Measurements from ENCODE around the gene TOP1. TPM values are rescaled to one million over a fixed set of nuclear protein-coding genes. Genes with fewer than 3 reads are reported as not detected.

Gene TOP1
- total and polyA plus RNA-seq, 9 of the 15 experiments (the other 6 are each of a cell fraction or from before 2014, with no cell fraction given), result 26.4 to 127 (median 39.6) TPM

DNA sequence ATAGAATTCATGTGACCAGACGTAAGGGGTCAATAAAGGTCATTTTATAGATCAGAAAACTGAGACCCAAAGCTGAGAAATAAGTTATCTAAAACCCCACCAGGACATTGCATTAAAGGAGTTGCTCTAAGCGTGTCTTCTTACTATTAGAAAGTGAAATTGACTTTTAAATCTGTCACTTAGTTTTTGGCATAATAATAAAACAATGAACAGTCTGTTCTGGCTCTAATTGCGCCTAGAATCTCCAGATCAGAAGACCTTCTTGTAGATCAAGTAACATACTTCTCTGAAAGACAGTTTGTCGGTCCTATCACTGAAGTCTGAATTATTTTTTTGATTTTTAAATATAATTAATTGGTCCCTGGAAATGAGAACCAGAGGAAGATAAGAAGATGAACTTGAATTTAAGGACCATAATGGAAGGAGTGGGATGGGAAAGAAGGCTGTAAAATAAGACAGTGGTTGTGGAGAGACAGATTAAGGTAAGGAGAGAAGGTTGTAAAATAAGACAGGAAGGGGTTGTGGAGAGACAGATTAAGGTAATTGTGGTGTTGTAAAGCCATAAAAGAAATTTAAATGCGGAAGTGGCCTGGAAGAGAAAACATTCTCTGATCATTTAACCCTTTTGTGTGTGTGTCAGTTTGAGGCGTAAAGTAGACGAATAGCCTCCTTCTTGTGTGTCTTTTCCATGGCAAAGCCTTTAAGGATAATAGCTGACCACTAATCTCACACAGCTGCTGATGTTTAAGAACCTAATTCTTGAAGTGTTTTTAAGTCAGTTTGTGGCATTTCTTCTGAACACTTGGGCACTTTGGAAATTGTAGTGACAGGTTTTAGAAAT lies 20.1 kb downstream of the TOP1 start (continued):
- no peak for TF ChIP-seq ILK (tag; IDR thresholded peaks at IDR 0.05; ENCODE audit: borderline replicate concordance, low read depth)
- TF ChIP-seq MCM5 (IDR thresholded peaks at IDR 0.05; ENCODE audit: low read depth), result no peak
- TF ChIP-seq, protein P1, sequence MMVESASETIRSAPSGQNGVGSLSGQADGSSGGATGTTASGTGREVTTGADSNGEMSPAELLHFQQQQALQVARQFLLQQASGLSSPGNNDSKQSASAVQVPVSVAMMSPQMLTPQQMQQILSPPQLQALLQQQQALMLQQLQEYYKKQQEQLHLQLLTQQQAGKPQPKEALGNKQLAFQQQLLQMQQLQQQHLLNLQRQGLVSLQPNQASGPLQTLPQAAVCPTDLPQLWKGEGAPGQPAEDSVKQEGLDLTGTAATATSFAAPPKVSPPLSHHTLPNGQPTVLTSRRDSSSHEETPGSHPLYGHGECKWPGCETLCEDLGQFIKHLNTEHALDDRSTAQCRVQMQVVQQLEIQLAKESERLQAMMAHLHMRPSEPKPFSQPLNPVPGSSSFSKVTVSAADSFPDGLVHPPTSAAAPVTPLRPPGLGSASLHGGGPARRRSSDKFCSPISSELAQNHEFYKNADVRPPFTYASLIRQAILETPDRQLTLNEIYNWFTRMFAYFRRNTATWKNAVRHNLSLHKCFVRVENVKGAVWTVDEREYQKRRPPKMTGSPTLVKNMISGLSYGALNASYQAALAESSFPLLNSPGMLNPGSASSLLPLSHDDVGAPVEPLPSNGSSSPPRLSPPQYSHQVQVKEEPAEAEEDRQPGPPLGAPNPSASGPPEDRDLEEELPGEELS (CRISPR knock-in tag; IDR thresholded peaks at IDR 0.05; ENCODE audit: borderline replicate concordance), result no peak
- TF ChIP-seq L3MBTL2 (IDR thresholded peaks at IDR 0.05), result peak; percentile 21; the same call in 1 of the 2 replicates
- no peak for TF ChIP-seq NFRKB (IDR thresholded peaks at IDR 0.05; ENCODE audit: low read depth)
- TF ChIP-seq RHOXF2B (CRISPR knock-in tag; conservative IDR thresholded peaks at IDR 0.05), result no peak
- TF ChIP-seq, protein P2, sequence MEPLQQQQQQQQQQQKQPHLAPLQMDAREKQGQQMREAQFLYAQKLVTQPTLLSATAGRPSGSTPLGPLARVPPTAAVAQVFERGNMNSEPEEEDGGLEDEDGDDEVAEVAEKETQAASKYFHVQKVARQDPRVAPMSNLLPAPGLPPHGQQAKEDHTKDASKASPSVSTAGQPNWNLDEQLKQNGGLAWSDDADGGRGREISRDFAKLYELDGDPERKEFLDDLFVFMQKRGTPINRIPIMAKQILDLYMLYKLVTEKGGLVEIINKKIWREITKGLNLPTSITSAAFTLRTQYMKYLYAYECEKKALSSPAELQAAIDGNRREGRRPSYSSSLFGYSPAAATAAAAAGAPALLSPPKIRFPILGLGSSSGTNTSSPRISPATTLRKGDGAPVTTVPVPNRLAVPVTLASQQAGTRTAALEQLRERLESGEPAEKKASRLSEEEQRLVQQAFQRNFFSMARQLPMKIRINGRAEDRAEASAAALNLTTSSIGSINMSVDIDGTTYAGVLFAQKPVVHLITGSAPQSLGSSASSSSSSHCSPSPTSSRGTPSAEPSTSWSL (CRISPR knock-in tag; IDR thresholded peaks at IDR 0.05; ENCODE audit: borderline replicate concordance), result no peak
- TF ChIP-seq, protein P3, sequence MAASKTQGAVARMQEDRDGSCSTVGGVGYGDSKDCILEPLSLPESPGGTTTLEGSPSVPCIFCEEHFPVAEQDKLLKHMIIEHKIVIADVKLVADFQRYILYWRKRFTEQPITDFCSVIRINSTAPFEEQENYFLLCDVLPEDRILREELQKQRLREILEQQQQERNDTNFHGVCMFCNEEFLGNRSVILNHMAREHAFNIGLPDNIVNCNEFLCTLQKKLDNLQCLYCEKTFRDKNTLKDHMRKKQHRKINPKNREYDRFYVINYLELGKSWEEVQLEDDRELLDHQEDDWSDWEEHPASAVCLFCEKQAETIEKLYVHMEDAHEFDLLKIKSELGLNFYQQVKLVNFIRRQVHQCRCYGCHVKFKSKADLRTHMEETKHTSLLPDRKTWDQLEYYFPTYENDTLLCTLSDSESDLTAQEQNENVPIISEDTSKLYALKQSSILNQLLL (CRISPR knock-in tag; IDR thresholded peaks at IDR 0.05; ENCODE audit: borderline replicate concordance), result no peak
- TF ChIP-seq, protein P4, sequence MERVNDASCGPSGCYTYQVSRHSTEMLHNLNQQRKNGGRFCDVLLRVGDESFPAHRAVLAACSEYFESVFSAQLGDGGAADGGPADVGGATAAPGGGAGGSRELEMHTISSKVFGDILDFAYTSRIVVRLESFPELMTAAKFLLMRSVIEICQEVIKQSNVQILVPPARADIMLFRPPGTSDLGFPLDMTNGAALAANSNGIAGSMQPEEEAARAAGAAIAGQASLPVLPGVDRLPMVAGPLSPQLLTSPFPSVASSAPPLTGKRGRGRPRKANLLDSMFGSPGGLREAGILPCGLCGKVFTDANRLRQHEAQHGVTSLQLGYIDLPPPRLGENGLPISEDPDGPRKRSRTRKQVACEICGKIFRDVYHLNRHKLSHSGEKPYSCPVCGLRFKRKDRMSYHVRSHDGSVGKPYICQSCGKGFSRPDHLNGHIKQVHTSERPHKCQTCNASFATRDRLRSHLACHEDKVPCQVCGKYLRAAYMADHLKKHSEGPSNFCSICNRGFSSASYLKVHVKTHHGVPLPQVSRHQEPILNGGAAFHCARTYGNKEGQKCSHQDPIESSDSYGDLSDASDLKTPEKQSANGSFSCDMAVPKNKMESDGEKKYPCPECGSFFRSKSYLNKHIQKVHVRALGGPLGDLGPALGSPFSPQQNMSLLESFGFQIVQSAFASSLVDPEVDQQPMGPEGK (CRISPR knock-in tag; IDR thresholded peaks at IDR 0.05; ENCODE audit: borderline replicate concordance), result no peak
- no peak for TF ChIP-seq BHLHE40 (IDR thresholded peaks at IDR 0.05; ENCODE audit: low read length)
- no peak for TF ChIP-seq SP2 (IDR thresholded peaks at IDR 0.05; ENCODE audit: extremely low read depth, low read depth, low read length, poor library complexity, severe bottlenecking)
- TF ChIP-seq, protein P5, sequence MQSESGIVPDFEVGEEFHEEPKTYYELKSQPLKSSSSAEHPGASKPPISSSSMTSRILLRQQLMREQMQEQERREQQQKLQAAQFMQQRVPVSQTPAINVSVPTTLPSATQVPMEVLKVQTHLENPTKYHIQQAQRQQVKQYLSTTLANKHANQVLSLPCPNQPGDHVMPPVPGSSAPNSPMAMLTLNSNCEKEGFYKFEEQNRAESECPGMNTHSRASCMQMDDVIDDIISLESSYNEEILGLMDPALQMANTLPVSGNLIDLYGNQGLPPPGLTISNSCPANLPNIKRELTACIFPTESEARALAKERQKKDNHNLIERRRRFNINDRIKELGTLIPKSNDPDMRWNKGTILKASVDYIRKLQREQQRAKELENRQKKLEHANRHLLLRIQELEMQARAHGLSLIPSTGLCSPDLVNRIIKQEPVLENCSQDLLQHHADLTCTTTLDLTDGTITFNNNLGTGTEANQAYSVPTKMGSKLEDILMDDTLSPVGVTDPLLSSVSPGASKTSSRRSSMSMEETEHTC (IDR thresholded peaks at IDR 0.05), result no peak
- TF ChIP-seq, protein P6, sequence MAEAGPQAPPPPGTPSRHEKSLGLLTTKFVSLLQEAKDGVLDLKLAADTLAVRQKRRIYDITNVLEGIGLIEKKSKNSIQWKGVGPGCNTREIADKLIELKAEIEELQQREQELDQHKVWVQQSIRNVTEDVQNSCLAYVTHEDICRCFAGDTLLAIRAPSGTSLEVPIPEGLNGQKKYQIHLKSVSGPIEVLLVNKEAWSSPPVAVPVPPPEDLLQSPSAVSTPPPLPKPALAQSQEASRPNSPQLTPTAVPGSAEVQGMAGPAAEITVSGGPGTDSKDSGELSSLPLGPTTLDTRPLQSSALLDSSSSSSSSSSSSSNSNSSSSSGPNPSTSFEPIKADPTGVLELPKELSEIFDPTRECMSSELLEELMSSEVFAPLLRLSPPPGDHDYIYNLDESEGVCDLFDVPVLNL (CRISPR knock-in tag; IDR thresholded peaks at IDR 0.05; ENCODE audit: low read depth), result no peak
- no peak for TF ChIP-seq ILF3 (IDR thresholded peaks at IDR 0.05; ENCODE audit: borderline replicate concordance)
